HG03342 (cell line): ENCODE measurements around the gene PDZRN3.

Experiments used
- ATAC-seq: cut with Tn5 transposase; IDR thresholded peaks from one replicate; pipeline ENCODE4 v1.9.1; 2021; ENCODE audit warnings: mild to moderate bottlenecking, moderate library complexity; ENCODE audit not compliant: unreplicated experiment

PDZRN3 gene

GRCh38 chr3:73353649-73354217, 271.0 kb downstream of the PDZRN3 start:
- no peak for ATAC-seq

GRCh38 chr3:73352841-73353645, 271.7 kb downstream of the PDZRN3 start:
- ATAC-seq, result no peak

GRCh38 chr3:73351423-73352071, 273.2 kb downstream of the PDZRN3 start:
- no peak for ATAC-seq

GRCh38 chr3:73350996-73351395, 273.7 kb downstream of the PDZRN3 start:
- no peak for ATAC-seq

- no peak for ATAC-seq
Observed at GRCh38 chr3:73349657-73350056, 275.1 kb downstream of the PDZRN3 start.

- no peak for ATAC-seq
Observed at GRCh38 chr3:73342077-73342476, 282.7 kb downstream of the PDZRN3 start.

- ATAC-seq, result no peak
Observed at GRCh38 chr3:73341272-73341935, 283.3 kb downstream of the PDZRN3 start.

- ATAC-seq, result no peak
Observed at GRCh38 chr3:73332558-73332957, 292.2 kb downstream of the PDZRN3 start.
